CD4-positive, alpha-beta T cell treated with Interleukin-6 for 4 hours (primary cell): ENCODE measurements around the gene C3orf70.

Experiments used
- DNase-seq: peaks from one replicate; pipeline ENCODE4 v3.0.0-alpha.2; 2020; ENCODE audit warnings: mixed read lengths

Gene C3orf70

DNA sequence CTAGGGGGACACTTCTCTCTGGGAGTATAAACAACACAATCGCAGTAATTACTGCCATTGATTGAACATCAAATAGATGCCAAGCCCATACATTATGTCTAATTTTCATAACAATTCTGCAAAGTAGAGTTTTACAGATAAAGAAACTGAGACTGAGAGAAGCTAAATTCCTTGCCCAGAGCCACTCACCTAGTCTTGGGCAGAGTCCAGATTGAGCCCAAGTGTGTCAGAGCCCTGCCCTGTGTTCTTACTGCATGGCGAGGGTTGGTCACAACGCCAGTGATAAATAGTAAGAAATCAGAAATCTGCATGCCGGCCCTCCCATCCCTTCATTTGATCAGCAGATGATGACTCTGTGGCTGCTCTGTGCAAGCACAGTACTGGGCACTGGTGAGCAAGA, 106.3 kb downstream of the C3orf70 start:
- DNase-seq = no peak

DNA sequence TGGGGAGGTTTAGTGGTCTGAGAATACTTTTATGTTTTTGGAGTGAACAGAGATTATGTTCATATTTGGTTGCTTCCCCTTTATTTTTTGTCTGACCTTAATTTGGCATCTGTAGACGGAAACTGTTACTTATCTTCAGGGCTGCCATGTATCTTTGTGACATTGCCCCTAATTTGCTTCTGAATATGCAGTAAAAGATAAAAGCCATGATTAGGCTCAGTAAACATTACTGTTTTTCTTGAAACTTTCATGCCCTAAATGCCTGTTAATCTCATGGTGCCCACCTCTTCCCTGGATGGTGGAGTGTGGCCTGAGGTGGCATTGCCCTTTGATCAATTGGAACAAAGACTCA, 106.7 kb downstream of the C3orf70 start:
- DNase-seq = no peak

DNA sequence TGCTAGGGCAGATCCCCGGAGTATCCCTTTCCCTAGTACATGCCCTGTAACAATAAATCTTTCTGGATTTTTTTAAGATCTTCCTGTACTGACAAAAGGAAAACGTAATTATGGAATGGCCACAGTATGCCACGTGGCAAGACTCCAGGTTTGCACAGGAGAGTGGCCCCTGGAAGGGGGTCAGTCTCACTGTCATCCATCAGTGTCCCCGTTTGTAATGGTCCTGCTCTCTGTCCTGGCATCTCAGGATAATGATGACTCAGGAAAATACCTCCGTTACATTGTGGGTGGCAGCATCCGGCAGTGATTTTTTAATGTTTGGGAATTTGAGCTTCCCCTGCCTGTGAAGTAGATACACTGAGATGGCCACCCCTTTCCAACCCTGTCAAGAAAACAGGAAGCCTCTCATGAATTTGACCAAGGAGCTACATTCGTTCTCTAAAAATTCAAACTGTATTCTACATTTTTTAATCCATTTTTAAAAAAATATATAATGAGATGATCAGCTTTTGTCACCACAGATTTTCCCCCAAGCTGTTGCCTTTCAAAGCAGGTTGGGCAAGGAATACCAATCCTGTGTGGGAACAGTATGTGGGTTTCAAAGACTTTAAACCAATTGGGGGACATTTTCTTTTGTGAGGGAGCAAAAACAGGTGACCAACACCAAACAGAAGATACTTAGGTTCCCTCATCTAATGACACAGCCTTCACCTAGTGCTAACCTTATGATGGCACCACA, 110.4 kb downstream of the C3orf70 start:
- DNase-seq = no peak

DNA sequence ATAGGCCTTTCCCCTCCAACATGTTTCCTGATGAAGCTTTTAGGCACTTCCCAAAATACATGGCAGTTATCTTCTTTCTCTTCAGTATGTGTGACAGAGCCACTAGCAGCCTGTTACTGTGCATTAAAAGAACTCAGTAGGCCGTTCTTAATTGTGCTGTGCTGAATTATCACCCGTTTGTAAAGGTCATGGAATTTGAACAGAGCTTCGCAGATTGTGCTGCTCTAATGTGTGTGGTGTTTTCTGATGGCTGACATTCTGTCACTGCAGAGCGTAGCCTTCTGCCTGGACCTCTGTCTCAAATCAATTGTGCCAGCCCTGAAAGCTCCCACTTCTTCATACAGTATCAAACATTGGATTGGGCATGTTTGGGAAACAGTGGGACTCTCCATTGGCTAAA, 111.3 kb downstream of the C3orf70 start:
- no peak for DNase-seq

DNA sequence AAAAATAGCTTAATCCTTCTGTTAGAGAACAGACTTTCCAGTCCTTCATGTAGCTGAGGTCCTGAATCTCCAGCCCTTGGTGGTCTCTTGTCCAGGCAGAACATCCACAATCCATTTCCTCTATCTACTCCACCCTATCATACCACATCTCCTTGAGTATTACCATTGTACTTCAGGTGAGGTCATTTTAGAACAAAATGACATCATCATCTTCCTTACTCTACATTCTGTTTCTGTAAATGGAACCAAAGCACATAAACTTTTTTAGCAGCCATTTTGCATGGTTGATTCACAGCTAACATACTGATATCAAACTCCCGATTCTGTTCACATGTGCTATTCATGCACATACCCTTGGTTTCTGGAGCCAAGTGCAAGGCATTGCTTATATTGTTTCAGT, 112.4 kb downstream of the C3orf70 start:
- no peak for DNase-seq

DNA sequence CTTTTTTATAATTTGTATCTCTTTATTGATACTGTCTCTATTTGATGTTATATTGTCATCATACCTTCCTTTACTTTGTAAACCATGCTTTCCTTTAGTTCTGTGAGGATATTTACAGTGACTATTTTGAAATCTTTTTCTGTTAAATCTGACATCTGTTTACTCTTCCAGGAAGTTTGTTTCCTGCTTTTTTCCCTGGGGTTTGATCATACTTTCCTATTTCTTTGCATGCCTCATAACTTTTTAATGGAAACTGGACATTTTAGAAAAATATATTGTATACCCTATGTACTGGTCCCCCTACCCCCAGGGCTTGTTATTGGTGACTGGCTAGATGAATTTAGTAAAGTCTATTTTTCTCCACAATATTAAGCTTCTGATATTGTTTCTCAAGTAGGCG, 115.1 kb downstream of the C3orf70 start:
- DNase-seq = no peak

DNA sequence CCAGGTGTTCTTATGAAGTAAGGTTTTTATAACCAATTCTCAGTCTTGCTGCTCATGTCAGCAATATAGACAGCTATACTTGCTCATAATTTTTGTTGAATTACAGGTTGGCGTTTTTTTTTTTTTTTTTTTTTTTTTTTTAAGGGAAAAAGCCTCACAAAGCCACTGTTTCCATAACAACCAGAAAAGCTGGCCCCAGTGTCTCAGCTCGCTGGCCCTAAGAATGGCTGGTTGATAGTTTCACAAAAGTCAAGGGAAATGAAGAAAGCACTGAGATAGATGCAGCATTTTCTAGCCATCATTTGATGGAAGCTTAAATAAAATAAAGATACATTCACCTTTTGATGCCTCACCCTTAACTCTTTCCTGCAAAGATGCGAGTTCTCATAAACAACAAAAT, 121.9 kb downstream of the C3orf70 start:
- DNase-seq = no peak

DNA sequence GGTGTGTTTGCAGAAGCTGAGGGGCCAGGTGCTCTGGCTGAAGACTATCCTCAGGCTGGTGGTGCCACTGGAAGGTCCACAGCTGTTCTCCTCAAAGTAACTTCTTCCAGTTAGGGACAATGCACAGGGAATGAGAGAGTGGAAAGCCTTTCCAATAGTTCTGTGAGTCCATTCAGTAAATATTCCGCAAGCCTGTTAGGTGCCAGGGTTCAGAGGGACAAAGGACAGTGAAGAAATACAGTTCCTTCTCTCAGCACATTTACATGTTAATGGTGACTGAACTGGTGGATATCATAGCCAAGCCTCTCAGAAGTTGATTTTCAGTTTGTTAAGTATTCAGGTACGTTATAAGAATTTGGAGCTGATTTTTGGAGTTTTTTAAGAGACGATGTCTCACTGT, 122.5 kb downstream of the C3orf70 start:
- no peak for DNase-seq

DNA sequence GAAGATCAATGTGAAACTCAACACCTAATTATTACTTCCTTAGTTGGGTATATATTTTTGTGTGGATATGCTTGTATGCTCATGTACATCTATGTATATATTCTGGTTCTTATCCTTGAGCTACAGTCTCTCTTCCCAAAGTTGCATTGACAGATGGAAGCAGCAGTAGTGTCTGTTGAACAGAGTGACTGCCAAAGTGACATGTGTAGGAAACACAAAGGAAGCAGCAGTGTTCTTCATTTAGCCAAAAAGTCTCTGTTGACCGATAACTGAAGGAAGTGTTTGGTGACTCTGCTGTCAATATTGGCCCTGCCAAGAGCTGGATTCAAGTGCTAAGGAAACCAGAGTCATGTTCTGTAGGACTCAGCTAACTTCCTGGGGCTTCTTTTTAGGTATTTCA, 123.8 kb downstream of the C3orf70 start:
- no peak for DNase-seq

DNA sequence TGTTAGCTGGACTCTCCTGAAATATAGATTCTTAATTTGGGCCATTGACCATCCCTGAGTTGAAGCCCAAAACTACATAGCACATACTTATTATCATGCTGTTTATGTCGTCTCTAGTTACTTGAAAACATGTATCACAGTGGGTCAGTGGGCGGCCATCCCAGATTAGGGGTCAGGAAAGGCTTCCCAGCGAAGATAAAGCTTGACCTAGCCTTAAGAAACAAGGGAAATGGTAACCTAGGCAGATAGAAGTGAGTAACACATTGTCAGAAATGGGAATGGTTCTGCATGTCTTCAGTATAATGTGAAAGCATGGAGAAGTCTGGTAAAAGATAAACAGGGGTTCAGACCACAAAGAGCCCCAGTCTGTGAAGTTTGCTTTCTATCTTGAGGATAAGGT, 124.7 kb downstream of the C3orf70 start:
- no peak for DNase-seq
